Skin epidermis (tissue), 12 donors: ENCODE data around the gene EPB42.
"Not testable (repeated sequence)": the region's sequence is repeated elsewhere in the genome, so short reads cannot be mapped to it uniquely, and the experiment has no call there.

ENCODE experiments used
- H3K27ac ChIP-seq, 21 experiments: fragments of 200-600 bp; sonication (generic) in 11 of 21; one replicate each; pipeline ENCODE4 v1.5.0; 2020; ENCODE audit warnings: mild to moderate bottlenecking in 3 of 21, inconsistent platforms in 2 of 21, moderate library complexity in 2 of 21
- H3K4me3 ChIP-seq, 7 experiments: fragments of 200-600 bp; sonication (generic) in 2 of 7; one replicate each; pipeline ENCODE4 v1.5.0; 2020; ENCODE audit warnings: inconsistent platforms in 2 of 7, mild to moderate bottlenecking in 2 of 7, moderate library complexity in 1 of 7

EPB42 gene

DNA sequence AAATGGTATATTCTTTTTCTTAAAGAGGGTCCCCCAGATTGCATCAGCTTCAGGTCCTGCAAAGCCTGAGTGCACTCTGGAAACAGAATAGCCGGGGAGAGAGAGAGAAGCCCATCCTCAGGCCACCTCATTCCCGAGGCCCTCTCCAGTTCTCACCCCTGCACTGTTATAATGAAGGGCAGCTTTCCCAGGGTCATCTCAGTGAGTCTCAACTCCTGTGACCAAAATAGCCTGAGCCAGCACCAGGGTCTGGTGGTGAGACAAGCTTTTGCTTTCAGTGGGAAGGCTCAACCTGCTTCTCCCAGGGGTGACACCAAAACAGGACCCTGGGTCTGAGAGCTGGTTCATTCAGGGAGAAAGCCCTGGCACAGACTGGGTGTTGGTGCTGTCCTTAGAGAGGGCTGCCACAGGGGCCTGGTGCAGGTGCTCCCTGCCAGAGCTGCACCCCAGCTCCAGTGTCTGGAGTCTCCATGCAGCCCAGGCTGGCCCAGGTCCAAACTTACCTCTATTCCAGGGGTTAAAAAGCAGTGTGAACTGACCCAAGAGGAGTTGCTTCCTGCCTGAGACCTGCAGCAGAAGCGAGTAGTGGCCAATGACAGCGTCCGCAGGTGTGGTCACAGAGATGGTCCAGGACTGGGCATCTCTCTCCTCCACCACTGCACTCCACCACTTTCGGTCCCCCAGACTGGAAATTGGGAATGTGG lies 6.1 kb downstream of the EPB42 start:
- H3K27ac ChIP-seq, result no peak overlapping the region
- H3K4me3 ChIP-seq, result no peak overlapping the region

GRCh38 chr15:43214169-43214568 lies 6.6 kb downstream of the EPB42 start:
- H3K4me3 ChIP-seq, result no peak overlapping the region
- H3K27ac ChIP-seq, result no peak overlapping the region

DNA sequence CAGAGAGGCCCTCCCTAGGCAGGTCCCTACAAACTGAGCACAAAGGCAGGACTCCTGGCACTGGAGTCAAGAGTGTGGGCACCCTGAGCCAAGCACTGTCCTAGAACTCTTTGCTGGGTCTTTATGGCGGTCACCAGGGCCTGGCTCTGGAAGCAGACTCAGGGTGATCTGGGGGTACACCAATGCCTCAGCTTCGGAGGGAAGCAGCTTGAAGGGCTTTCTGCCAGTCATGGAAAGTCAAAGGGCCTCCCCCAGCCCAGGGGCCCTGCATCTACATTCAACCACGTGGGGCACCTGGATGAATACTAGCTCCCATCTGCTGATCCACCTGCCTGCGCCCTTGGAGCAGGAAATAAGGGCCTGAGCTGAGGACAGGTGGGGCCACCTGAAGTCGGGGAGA lies 7.4 kb downstream of the EPB42 start:
- no peak overlapping the region for H3K27ac ChIP-seq
- no peak overlapping the region for H3K4me3 ChIP-seq

DNA sequence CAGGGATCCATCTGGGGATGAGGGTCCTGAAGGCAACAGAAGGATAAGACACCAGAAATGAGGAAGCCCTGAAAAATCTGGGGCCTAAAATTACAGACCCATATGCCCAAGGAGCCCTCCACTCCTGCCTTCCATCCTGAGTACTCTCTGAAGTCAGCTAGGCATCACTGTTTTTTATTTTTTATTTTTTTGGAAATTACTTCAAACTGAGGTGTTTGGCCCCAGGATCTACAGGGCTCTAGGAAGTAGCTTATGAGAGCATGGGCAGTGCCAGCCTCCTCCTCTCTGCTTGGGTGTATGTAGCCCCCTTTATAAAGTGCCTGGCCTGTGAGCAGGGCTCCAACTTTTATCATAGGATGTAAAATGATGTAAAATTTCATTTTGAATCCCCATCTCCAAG lies 7.9 kb downstream of the EPB42 start:
- Histone ChIP-seq H3K4me3 (no peak overlapping the region), H3K27ac (no peak overlapping the region)

DNA sequence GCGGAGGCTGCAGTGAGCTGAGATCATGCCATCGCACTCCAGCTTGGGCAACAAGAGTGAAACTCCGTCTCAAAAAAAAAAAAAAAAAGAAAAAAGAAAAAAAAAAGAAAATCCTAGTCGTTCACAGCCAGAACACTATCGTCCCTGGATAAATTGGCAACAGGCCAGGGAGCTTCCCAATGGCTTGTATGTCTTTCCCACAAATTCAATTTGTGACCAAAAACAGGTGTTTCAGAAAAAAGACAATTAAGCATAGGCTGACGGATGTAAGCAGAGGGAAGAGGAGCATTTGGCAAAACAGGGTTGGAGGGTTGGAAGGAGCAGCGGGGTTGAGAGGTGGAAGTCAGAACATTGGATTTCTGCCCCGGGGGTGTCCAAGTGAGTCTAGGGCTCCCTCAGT lies 8.5 kb downstream of the EPB42 start:
- H3K27ac ChIP-seq, result no peak overlapping the region

DNA sequence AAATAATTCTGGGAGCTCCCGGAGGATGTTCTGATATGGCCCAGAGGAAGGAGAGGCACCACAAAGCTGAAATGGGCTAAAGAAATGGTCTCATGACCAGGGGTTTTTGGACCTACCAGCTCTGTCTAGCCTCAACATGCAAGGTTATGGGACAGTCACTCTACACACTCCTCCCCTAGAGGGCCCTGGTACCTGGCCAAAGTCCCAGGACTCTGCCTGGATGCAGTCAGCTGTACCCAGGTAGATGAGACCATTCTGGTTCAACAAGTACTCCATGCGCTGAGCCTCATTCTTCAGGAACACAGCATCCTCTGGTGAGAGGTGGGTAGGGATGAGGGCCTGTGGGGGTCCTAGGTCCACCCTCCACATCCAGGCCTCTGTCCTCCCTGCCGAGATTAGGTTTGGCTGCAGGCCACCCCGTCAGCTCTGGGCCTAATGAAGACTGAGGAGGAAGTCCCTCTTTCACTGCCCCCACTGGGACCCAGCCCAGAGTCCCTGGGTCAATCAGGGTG lies 9.5 kb downstream of the EPB42 start:
- H3K27ac ChIP-seq, result no peak overlapping the region
- no peak overlapping the region for H3K4me3 ChIP-seq

More for the DNA sequence above, 8.5 kb downstream of the EPB42 start:
- no peak overlapping the region for H3K4me3 ChIP-seq

DNA sequence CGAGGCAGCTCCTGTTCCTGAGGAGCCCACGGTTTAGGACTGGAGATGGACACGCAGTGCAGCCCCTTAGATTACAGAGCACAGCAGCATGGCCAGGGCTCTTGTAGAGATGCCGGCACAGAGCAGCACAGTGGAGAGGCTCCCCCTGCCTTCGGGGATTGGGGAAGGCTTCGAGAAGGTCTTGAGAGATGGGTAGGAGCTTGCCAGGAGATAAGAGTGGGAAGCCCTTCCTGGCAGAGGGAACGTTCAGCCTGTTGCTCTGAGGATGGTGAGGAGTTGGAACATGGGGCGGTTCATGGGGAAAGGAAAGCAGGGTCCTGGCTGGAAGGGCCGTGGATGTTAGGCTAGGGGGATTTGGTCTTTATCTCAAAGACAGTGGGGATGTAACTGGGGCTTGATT lies 10.0 kb downstream of the EPB42 start:
- H3K27ac ChIP-seq, result no peak overlapping the region
- H3K4me3 ChIP-seq, result no peak overlapping the region

DNA sequence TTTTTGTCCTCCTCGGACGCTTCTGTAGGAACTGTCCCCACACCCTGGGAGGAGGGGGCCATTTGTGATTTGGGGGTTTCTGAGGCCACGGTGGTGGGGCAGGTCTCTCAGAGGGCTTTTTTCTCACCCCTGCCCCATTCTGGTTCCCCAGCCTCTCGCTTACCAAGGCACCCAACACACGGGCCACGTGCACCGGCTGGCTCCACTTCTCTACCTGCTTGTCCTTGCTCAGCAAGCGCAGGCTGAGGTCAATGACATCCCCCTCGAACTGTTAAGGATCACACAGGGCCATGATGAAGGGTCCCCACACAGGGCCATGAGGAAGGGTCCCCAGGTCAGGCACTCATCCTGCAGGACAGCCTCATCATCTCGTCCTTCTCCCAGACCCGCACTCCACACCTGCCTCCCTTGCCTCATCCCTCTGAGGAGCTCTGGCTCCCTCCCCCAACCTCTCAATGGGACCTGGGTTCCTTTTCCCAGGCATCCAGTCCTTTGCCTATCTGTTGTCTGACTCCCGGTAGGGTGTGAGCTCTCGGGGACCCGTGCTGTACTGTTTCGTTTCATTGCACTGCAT lies 10.6 kb downstream of the EPB42 start:
- no peak overlapping the region for H3K27ac ChIP-seq

DNA sequence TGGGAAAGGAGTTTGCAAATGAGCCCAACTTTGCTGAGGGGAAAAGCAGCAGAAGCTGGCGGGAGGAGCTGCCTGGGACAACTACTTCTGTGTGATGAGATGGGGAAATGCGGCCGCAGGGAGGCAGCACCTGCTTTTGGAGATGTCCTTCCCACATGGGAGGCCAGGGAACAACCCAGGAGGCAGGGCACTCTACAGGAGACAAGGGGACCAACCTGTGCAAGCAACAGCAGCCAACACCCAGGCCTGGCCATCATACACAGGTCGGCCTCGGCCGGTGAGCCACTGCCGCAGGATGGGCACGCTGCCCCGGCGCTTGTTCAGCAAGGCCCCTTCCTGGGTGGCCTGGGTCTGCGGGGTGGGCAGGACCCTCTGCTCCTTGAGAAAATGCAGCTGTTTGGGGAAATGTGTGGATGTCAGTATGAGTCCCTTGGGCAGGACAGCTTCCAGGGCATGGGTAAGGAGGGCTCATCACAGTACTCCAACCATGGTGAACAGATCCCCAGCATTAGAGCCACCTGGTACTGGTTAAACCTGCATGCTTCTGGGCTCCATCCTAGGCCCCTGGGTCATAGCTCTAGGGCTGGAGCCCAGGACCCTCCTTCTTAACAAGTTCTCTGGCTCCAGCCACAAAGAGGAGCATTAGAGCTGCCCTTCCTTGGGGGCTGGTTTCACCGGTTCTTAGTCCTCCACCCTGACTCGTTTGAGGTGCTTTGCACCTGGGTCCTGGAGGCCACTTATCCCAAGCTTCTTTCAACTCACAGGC lies 11.6 kb downstream of the EPB42 start:
- Histone ChIP-seq H3K27ac (no peak overlapping the region), H3K4me3 (no peak overlapping the region)

More for the DNA sequence above, 10.6 kb downstream of the EPB42 start:
- H3K4me3 ChIP-seq, result no peak overlapping the region

GRCh38 chr15:43208052-43209002 lies 12.5 kb downstream of the EPB42 start:
- Histone ChIP-seq H3K27ac (no peak overlapping the region), H3K4me3 (no peak overlapping the region)

DNA sequence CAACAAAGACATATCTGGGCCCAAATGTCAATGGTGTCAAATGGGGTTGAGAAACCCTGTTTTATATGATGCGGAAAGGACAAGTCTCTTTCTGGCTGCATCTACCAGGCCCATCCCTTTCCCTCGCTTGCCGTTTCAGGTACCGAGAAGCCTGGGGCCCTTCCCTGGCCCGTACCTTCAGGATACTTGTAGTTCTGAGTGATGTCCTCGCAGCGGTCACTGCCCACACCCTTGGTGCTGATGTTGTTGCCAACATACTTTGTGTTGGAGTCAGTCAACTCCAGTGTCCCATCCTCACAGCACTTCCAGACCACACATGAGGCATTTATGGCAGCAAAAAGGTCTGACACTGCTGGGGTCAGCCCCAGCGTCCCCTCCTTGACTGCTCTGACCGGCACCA lies 13.8 kb downstream of the EPB42 start:
- Histone ChIP-seq H3K27ac (no peak overlapping the region), H3K4me3 (no peak overlapping the region)

DNA sequence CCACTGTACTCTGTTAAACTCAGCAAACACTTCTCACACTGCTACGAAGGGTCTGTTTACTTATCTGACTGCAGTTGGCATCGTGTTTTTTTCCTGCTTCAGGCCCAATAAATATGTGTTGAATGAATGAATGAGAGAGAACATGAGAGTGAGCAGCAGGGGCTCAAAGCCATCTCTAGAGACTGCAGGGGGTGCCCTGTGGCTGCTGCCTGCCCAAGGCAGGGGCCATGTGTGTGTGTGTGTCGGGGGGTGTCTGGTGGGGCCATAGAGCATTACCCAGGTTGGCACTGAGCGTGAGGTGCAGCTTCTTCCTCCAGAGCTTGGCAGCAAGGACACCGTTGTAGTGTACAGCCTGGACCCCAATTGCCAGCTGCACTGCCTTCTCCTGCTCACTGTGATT lies 14.8 kb downstream of the EPB42 start:
- H3K4me3 ChIP-seq, result no peak overlapping the region
- H3K27ac ChIP-seq, result no peak overlapping the region

GRCh38 chr15:43204016-43204901 lies 16.6 kb downstream of the EPB42 start:
- Histone ChIP-seq H3K4me3 (no peak overlapping the region), H3K27ac (no peak overlapping the region)

- no peak overlapping the region for H3K27ac ChIP-seq
- no peak overlapping the region for H3K4me3 ChIP-seq
These were observed 20.8 kb downstream of the EPB42 start for GRCh38 chr15:43199945-43200488.

DNA sequence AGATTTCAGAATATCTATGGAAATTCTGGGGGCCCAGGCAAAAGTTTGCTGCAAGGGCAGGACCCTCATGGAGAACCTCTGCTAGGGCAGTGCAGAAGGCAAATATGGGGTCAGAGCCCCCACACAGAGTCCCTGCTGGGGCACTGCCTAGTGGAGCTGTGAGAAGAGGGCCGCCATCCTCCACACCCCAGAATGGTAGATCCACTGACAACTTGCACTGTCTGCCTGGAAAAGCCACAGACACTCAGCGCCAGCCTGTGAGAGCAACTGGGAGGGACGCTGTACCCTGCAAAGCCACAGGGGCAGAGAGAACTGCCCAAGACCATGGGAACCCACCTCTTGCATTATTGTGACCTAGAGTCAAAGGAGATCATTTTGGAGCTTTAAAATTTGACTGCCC lies 21.8 kb downstream of the EPB42 start:
- no peak overlapping the region for H3K4me3 ChIP-seq
- H3K27ac ChIP-seq, result no peak overlapping the region

DNA sequence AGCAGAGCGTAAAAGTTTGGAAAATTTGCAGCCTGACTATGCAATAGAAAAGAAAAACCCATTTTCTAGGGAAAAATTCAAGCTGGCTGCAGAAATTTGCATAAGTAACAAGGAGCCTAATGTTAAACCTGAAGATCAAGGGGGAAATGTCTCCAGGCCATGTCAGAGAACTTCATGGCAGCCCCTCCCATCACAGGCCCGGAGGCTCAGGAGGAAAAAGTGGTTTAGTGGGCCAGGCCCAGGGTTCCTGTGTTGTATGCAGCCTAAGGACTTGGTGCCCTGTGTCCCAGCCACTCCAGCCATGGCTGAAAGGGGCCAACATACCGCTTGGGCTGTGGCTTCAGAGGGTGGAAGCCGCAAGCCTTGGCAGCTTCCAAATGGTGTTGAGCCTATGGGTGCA lies 22.3 kb downstream of the EPB42 start:
- not testable (repeated sequence) for H3K27ac ChIP-seq, H3K4me3 ChIP-seq

- H3K4me3 ChIP-seq, H3K27ac ChIP-seq: not testable (repeated sequence)
These were observed 23.0 kb downstream of the EPB42 start for GRCh38 chr15:43197773-43198172.

- Histone ChIP-seq H3K27ac (no peak overlapping the region), H3K4me3 (no peak overlapping the region)
These were observed 23.9 kb downstream of the EPB42 start for GRCh38 chr15:43196760-43197548.
